Measurements from ENCODE around the gene EBP.

DNA sequence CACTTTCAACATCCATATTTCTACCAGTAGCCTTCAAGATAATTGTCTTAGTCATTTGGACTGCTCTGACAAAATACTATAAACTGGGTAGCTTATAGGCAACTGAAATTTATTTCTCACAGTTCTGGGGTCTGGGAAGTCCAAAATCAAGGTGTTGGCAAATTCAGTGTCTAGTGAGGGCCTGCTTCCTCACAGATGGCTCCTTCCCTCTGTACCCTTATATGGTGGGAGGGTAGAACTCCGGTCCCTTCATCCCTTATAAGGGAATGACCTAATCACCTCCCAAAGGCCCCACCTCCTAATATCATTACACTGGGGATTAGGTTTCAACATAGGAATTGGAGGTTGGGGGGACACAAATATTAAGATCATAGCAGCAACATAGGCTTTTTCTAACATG, 10.6 kb downstream of the EBP start:
- TF ChIP-seq, protein P1, sequence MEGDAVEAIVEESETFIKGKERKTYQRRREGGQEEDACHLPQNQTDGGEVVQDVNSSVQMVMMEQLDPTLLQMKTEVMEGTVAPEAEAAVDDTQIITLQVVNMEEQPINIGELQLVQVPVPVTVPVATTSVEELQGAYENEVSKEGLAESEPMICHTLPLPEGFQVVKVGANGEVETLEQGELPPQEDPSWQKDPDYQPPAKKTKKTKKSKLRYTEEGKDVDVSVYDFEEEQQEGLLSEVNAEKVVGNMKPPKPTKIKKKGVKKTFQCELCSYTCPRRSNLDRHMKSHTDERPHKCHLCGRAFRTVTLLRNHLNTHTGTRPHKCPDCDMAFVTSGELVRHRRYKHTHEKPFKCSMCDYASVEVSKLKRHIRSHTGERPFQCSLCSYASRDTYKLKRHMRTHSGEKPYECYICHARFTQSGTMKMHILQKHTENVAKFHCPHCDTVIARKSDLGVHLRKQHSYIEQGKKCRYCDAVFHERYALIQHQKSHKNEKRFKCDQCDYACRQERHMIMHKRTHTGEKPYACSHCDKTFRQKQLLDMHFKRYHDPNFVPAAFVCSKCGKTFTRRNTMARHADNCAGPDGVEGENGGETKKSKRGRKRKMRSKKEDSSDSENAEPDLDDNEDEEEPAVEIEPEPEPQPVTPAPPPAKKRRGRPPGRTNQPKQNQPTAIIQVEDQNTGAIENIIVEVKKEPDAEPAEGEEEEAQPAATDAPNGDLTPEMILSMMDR (IDR thresholded peaks at IDR 0.05) = no peak
- TF ChIP-seq POLR2AphosphoS5 (IDR thresholded peaks at IDR 0.05) = no peak

Data from breast epithelium (tissue), 3 donors.